Endothelial cell of umbilical vein (primary cell): ENCODE measurements around the gene NR1D1. TPM values are rescaled to one million over a fixed set of nuclear protein-coding genes. Genes with fewer than 3 reads are reported as not detected.

Experiments used
- BruUV-seq: library from RNA; stranded (reverse); fragments of 400-500 nt; replicated peaks from 2 replicates; lab custom pipeline; 2021; lab: Mats Ljungman, UMichigan
- CTCF ChIA-PET: fragments of 300-600, 350-600 bp; sonication (Branson Sonifier 250); formaldehyde crosslinking; loops from one replicate; lab custom pipeline; 2021; ENCODE audit warnings: antibody characterized with exemption, inconsistent platforms; lab: Charles Lee
- POLR2A ChIA-PET: fragments of 300-600, 350-600 bp; sonication (Branson Sonifier 250); formaldehyde crosslinking; loops from one replicate; lab custom pipeline; 2021; ENCODE audit warnings: antibody characterized with exemption, inconsistent platforms; lab: Charles Lee
- DNase-seq: peaks from one replicate; pipeline ENCODE4 v3.0.0-alpha.2; 2011; ENCODE audit warnings: low read depth, low spot score
- FAIRE-seq: peaks from 2 replicates; lab custom pipeline; 2011; peaks lifted over from hg19 to GRCh38; lab: Jason Lieb, UNC
- H2AFZ ChIP-seq: 2 replicates; pipeline ENCODE4 v1.6.0; 2012; ENCODE audit warnings: low read depth, low read length, control low read depth, inconsistent platforms
- H3K27ac ChIP-seq: 2 replicates; pipeline ENCODE4 v1.5.1; 2011; ENCODE audit warnings: low read depth, mild to moderate bottlenecking, control low read depth, low read length, moderate library complexity; ENCODE audit not compliant: insufficient read depth
- H3K27me3 ChIP-seq, 2 experiments: 2 replicates each; pipeline versions ENCODE4 v1.6.0 to v1.6.1; 2011; ENCODE audit warnings: low read length in 2 of 2, mixed read lengths in 1 of 2; ENCODE audit not compliant: control insufficient read depth in 2 of 2, insufficient read depth in 2 of 2
- H3K36me3 ChIP-seq, 2 experiments: 2 replicates in 1 of 2; 3 replicates in 1 of 2; pipeline ENCODE4 v1.5.1; 2011; ENCODE audit warnings: low read length in 2 of 2, mild to moderate bottlenecking in 1 of 2, moderate library complexity in 1 of 2; ENCODE audit not compliant: control insufficient read depth in 2 of 2, insufficient read depth in 2 of 2; ENCODE audit errors: extremely low read depth in 1 of 2
- H3K4me1 ChIP-seq: 3 replicates; pipeline ENCODE4 v1.5.1; 2011; ENCODE audit warnings: mild to moderate bottlenecking, low read length; ENCODE audit not compliant: control insufficient read depth, insufficient read depth; ENCODE audit errors: extremely low read depth
- H3K4me2 ChIP-seq: 2 replicates; pipeline ENCODE4 v1.6.1; 2011; ENCODE audit warnings: low read length, control low read depth, mixed read lengths; ENCODE audit not compliant: insufficient read depth
- H3K4me3 ChIP-seq, 3 experiments: fragments of 200-600 bp in 1 of 3; sonication (generic), shearing (Covaris generic) in 1 of 3; replicated peaks in 1 of 3; 2 replicates each; pipeline ENCODE4 v1.5.1; 2011 to 2016; ENCODE audit warnings: control low read depth in 3 of 3, low read length in 3 of 3, mild to moderate bottlenecking in 2 of 3, inconsistent platforms in 1 of 3, low read depth in 1 of 3, moderate library complexity in 1 of 3; ENCODE audit not compliant: insufficient read depth in 1 of 3
- H3K79me2 ChIP-seq: 2 replicates; pipeline ENCODE4 v1.6.0; 2012; ENCODE audit warnings: low read length, inconsistent platforms; ENCODE audit not compliant: control insufficient read depth, insufficient read depth
- H3K9ac ChIP-seq: replicated peaks from 2 replicates; pipeline ENCODE3; 2011; ENCODE audit warnings: low read length, control low read depth; ENCODE audit not compliant: insufficient read depth; ENCODE audit errors: extremely low read depth
- H3K9me1 ChIP-seq: replicated peaks from 3 replicates; pipeline ENCODE4 v1.6.0; 2011; ENCODE audit warnings: mild to moderate bottlenecking, low read length; ENCODE audit not compliant: control insufficient read depth, insufficient read depth; ENCODE audit errors: extremely low read depth
- H3K9me3 ChIP-seq: replicated peaks from 2 replicates; pipeline ENCODE4 v1.5.1; 2012; ENCODE audit warnings: low read length, inconsistent platforms; ENCODE audit not compliant: control insufficient read depth, insufficient read depth
- H4K20me1 ChIP-seq: replicated peaks from 2 replicates; pipeline ENCODE3; 2011; ENCODE audit warnings: mild to moderate bottlenecking, low read length; ENCODE audit not compliant: control insufficient read depth, insufficient read depth; ENCODE audit errors: extremely low read depth
- EZH2 ChIP-seq: IDR thresholded peaks from 2 replicates; pipeline ENCODE4 v1.6.1; 2012; ENCODE audit warnings: borderline replicate concordance, low read depth, mild to moderate bottlenecking, moderate library complexity, low read length, inconsistent platforms; ENCODE audit not compliant: severe bottlenecking
- FOS ChIP-seq: IDR thresholded peaks from 2 replicates; pipeline ENCODE4 v1.6.1; 2011; ENCODE audit warnings: mild to moderate bottlenecking, low read length, moderate library complexity, borderline replicate concordance; ENCODE audit not compliant: insufficient read depth
- GATA2 ChIP-seq: IDR thresholded peaks from 2 replicates; pipeline ENCODE4 v1.7.0; 2011; ENCODE audit warnings: low read depth, mild to moderate bottlenecking, moderate library complexity, mixed read lengths, low read length; ENCODE audit not compliant: insufficient read length, insufficient read depth
- JUN ChIP-seq: IDR thresholded peaks from 2 replicates; pipeline ENCODE4 v1.6.1; 2011; ENCODE audit warnings: borderline replicate concordance, low read depth; ENCODE audit not compliant: insufficient read length, insufficient read depth
- MAX ChIP-seq: IDR thresholded peaks from 2 replicates; pipeline ENCODE4 v1.6.1; 2011; ENCODE audit not compliant: insufficient read depth, insufficient read length
- MYC ChIP-seq: IDR thresholded peaks from one replicate; pipeline ENCODE4 v1.6.1; 2011; ENCODE audit warnings: mild to moderate bottlenecking, low read depth, low read length
- POLR2A ChIP-seq: IDR thresholded peaks from 2 replicates; pipeline ENCODE4 v1.6.1; 2012; ENCODE audit warnings: low read depth, mild to moderate bottlenecking, control low read depth, low read length
- POLR2AphosphoS5 ChIP-seq: IDR thresholded peaks from 2 replicates; pipeline ENCODE4 v1.6.1; 2012; ENCODE audit warnings: low read depth, mild to moderate bottlenecking, control low read depth, low read length, moderate library complexity; ENCODE audit not compliant: insufficient read depth
- dilution Hi-C: fragments of 300-500 bp; cut with MboI; formaldehyde crosslinking; loops from one replicate; pipeline ENCODE4 v1.15.0; 2019; ENCODE audit warnings: low sequenced_read_pairs; ENCODE audit not compliant: extremely low pct_ligation_motif_present
- intact Hi-C: fragments of 100-400 bp; cut with micrococcal nuclease; formaldehyde crosslinking; loops from one replicate; pipeline ENCODE4 v1.10.0; 2022
- polyA plus RNA-seq, 4 experiments: library from polyadenylated mRNA; depleted of rRNA in 3 of 4; stranded (reverse) in 3 of 4; unstranded in 1 of 4; fragments of >200 nt; gene quantifications; 2 replicates each; pipeline versions ENCODE4 v1.2.1 to v1.2.3, GENCODE V29; 2011 to 2012; ENCODE audit warnings: missing spikeins in 1 of 4
- total RNA-seq: library from RNA; stranded (reverse); gene quantifications from 2 replicates; pipeline ENCODE4 v1.2.3, GENCODE V29; 2021

NR1D1 gene
- total and polyA plus RNA-seq, 2 donors (not counting 3 experiments of a cell fraction or from before 2014, with no cell fraction given): 2.5 to 5.2 TPM

GRCh38 chr17:40134184-40134583, 33.8 kb upstream of the NR1D1 start:
- ChIA-PET POLR2A (interaction anchor here (1.2 kb wide), 1 partner anchor 12 kb away, joined by 3 read pairs; no protein-coding TSS in a partner anchor), CTCF (interaction anchor here (0.5 to 2.1 kb wide), 6 partner anchors 11 to 1788 kb away, joined by 3 to 17 read pairs (median 4); partner anchors contain the start of genes MED24 and MSL1)
- Histone ChIP-seq H2AFZ (no peak overlapping the region), H3K79me2 (peaks cover 10% of the 10 kb centered on the region), H3K4me3 (peak overlapping the region in 1 of 3 experiments; percentile 2), H4K20me1 (peaks cover 5% of the 10 kb centered on the region), H3K9ac (no peak overlapping the region), H3K27ac (peak overlapping the region; percentile 29), H3K36me3 (peaks cover 41 to 44% of the 10 kb centered on the region in 2 experiments), H3K9me3 (no peaks in the 10 kb centered on the region), H3K9me1 (no peaks in the 10 kb centered on the region), H3K4me1 (peaks cover 17% of the 10 kb centered on the region), H3K27me3 (no peaks in the 10 kb centered on the region), H3K4me2 (peak overlapping the region; percentile 42)
- FAIRE-seq (peak; percentile 79), DNase-seq (peak; percentile 47)
- dilution Hi-C loops (no loop called here), intact Hi-C loops (no loop called here)
- no TSS peak for BruUV-seq
- TF ChIP-seq GATA2: peak; percentile 61
- TF ChIP-seq POLR2A: no peak
- no peak for TF ChIP-seq FOS
- TF ChIP-seq POLR2AphosphoS5: peak; percentile 48
- no peak for TF ChIP-seq MAX
- TF ChIP-seq EZH2: no peak
- TF ChIP-seq JUN: no peak
- TF ChIP-seq MYC: no peak
